Tibial nerve (tissue), 4 donors: ENCODE results near the gene ACTR1A. TPM values are rescaled to one million over a fixed set of nuclear protein-coding genes. Genes with fewer than 3 reads are reported as not detected.

Experiments used
- DNase-seq, 2 donors: peaks; one replicate each; pipeline ENCODE4 v3.0.0-alpha.2; 2019; ENCODE audit warnings: low spot score in 2 of 2
- H3K27ac ChIP-seq, 4 donors: fragments of 200-600 bp; sonication (generic) in 3 of 4; one replicate each; pipeline ENCODE4 v1.5.1; 2017 to 2019; ENCODE audit warnings: mild to moderate bottlenecking in 1 of 4
- H3K27me3 ChIP-seq, 2 donors: fragments of 200-600 bp; sonication (generic) in 1 of 2; one replicate each; pipeline versions ENCODE4 v1.5.1 to v1.6.0; 2017 to 2019
- H3K36me3 ChIP-seq, 3 donors: fragments of 200-600 bp; sonication (generic); one replicate each; pipeline ENCODE4 v1.5.1; 2018 to 2019
- H3K4me1 ChIP-seq, 4 donors: fragments of 200-600 bp; sonication (generic) in 3 of 4; one replicate each; pipeline ENCODE4 v1.5.1; 2017 to 2019
- H3K4me3 ChIP-seq, 4 donors: fragments of 200-600 bp; sonication (generic) in 3 of 4; one replicate each; pipeline ENCODE4 v1.5.1; 2017 to 2019; ENCODE audit warnings: mild to moderate bottlenecking in 1 of 4, moderate library complexity in 1 of 4
- H3K9me3 ChIP-seq, 4 donors: fragments of 200-600 bp; sonication (generic) in 3 of 4; one replicate each; pipeline ENCODE4 v1.5.1; 2017 to 2019
- CTCF ChIP-seq, 5 experiments: fragments of 200-600 bp in 3 of 5; fragments of 450-650 bp in 2 of 5; sonication (generic) in 3 of 5; IDR thresholded peaks; one replicate each; pipeline ENCODE4 v1.5.1; 2016 to 2019; ENCODE audit warnings: antibody characterized with exemption in 5 of 5, mild to moderate bottlenecking in 3 of 5, moderate library complexity in 2 of 5
- EP300 ChIP-seq, 2 donors: sonication (generic); formaldehyde crosslinking; IDR thresholded peaks; one replicate each; pipeline ENCODE4 v1.6.1; 2017; ENCODE audit warnings: antibody characterized with exemption in 2 of 2, mild to moderate bottlenecking in 1 of 2
- POLR2A ChIP-seq, 2 donors: fragments of 450-650 bp; IDR thresholded peaks; one replicate each; pipeline ENCODE4 v1.6.1; 2017; ENCODE audit warnings: antibody characterized with exemption in 2 of 2, mild to moderate bottlenecking in 2 of 2, moderate library complexity in 2 of 2
- WGBS, 2 donors: methylation state at CpG; one replicate each; pipeline ENCODE4 v1.1.5; 2018; 5-methylcytosine and 5-hydroxymethylcytosine counted together
- total RNA-seq, 4 donors: library from RNA; depleted of rRNA; stranded (reverse); fragments of >200 nt; gene quantifications; one replicate each; pipeline ENCODE4 v1.1.0, GENCODE V29; 2016

ACTR1A gene
- total RNA-seq, 4 donors from 2014 or later, result 85.5 to 114 (median 105) TPM

- Histone ChIP-seq H3K4me1 (peaks cover 0 to 5% (median 0%) of the 10 kb centered on the region in 4 donors), H3K27ac (no peak overlapping the region), H3K27me3 (no peaks in the 10 kb centered on the region), H3K9me3 (no peaks in the 10 kb centered on the region), H3K36me3 (peaks cover 0 to 74% (median 0%) of the 10 kb centered on the region in 3 donors), H3K4me3 (no peak overlapping the region)
- TF ChIP-seq CTCF (IDR thresholded peaks at IDR 0.05) (no peak), EP300 (IDR thresholded peaks at IDR 0.05) (no peak), POLR2A (IDR thresholded peaks at IDR 0.05) (no peak)
- WGBS, 2 donors, result 86 to 88% methylated on average over 6 to 9 of the region's 9 CpGs
- DNase-seq, result no peak
Observed at GRCh38 chr10:102475451-102476040, 27.0 kb downstream of the ACTR1A start.

GRCh38 chr10:102473445-102474331 lies 28.8 kb downstream of the ACTR1A start:
- no peak overlapping the region for H3K4me3 ChIP-seq
- no peak for DNase-seq

GRCh38 chr10:102470579-102471546 lies 31.6 kb downstream of the ACTR1A start:
- WGBS, 2 donors, result 92 to 94% methylated on average over 24 to 34 of the region's 36 CpGs
- Histone ChIP-seq H3K4me1 (peaks cover 0 to 8% (median 3%) of the 10 kb centered on the region in 4 donors), H3K4me3 (no peak overlapping the region), H3K36me3 (peaks cover 0 to 42% (median 0%) of the 10 kb centered on the region in 3 donors), H3K9me3 (no peaks in the 10 kb centered on the region), H3K27ac (no peak overlapping the region), H3K27me3 (no peaks in the 10 kb centered on the region)
- no peak for DNase-seq
- no peak for TF ChIP-seq CTCF (IDR thresholded peaks at IDR 0.05)
- TF ChIP-seq EP300 (IDR thresholded peaks at IDR 0.05), result no peak
- no peak for TF ChIP-seq POLR2A (IDR thresholded peaks at IDR 0.05)

More at GRCh38 chr10:102473445-102474331, 28.8 kb downstream of the ACTR1A start:
- peaks cover 0 to 62% (median 0%) of the 10 kb centered on the region in 3 donors for H3K36me3 ChIP-seq
- H3K27me3 ChIP-seq, result no peaks in the 10 kb centered on the region
- no peaks in the 10 kb centered on the region for H3K9me3 ChIP-seq
- TF ChIP-seq POLR2A (IDR thresholded peaks at IDR 0.05) (no peak), CTCF (IDR thresholded peaks at IDR 0.05) (no peak), EP300 (IDR thresholded peaks at IDR 0.05) (no peak)
- WGBS, 2 donors, result 84 to 87% methylated on average over 26 to 27 of the region's 27 CpGs
- no peak overlapping the region for H3K27ac ChIP-seq
- H3K4me1 ChIP-seq, result peaks cover 0 to 3% (median 0%) of the 10 kb centered on the region in 4 donors

GRCh38 chr10:102468683-102469082 lies 33.8 kb downstream of the ACTR1A start:
- Histone ChIP-seq H3K9me3 (no peaks in the 10 kb centered on the region), H3K27ac (no peak overlapping the region), H3K27me3 (no peaks in the 10 kb centered on the region), H3K36me3 (peaks cover 0 to 30% (median 0%) of the 10 kb centered on the region in 3 donors), H3K4me3 (no peak overlapping the region), H3K4me1 (peaks cover 0 to 8% (median 3%) of the 10 kb centered on the region in 4 donors)
- 35 to 37% methylated on average over 9 of the region's 9 CpGs for whole genome bisulfite sequencing, 2 donors
- TF ChIP-seq POLR2A (IDR thresholded peaks at IDR 0.05) (no peak), EP300 (IDR thresholded peaks at IDR 0.05) (no peak), CTCF (IDR thresholded peaks at IDR 0.05) (no peak)
- no peak for DNase-seq
